ENCODE data around the gene CSRP2. TPM values are rescaled to one million over a fixed set of nuclear protein-coding genes. Genes with fewer than 3 reads are reported as not detected.
A peak's percentile ranks its signal among the peaks of the same experiment; 100 is the strongest.

Gene CSRP2
- total RNA-seq, 2 donors from 2014 or later, result 75.0 to 93.5 TPM

GRCh38 chr12:76836633-76837032, 42.2 kb downstream of the CSRP2 start:
- DNase-seq (ENCODE audit: low spot score), result no peak
- no peak for TF ChIP-seq CTCF (IDR thresholded peaks at IDR 0.05)
- H3K36me3 ChIP-seq, result peaks cover 4% of the 10 kb centered on the region
- H3K4me3 ChIP-seq, result no peak overlapping the region
- H3K27ac ChIP-seq, result no peak overlapping the region
- no peaks in the 10 kb centered on the region for H3K4me1 ChIP-seq (ENCODE audit: control insufficient read depth in 1 of 2, low read depth in 2 of 2)
- no peak for ATAC-seq (ENCODE audit: insufficient number of reproducible peaks, low FRiP score, low read depth)
- no peaks in the 10 kb centered on the region for H3K27me3 ChIP-seq (replicated peaks; ENCODE audit: insufficient read depth)
- no peaks in the 10 kb centered on the region for H3K9me3 ChIP-seq

- peaks cover 0 to 5% of the 10 kb centered on the region in 2 donors for H3K4me1 ChIP-seq (ENCODE audit: control insufficient read depth in 1 of 2, low read depth in 2 of 2)
- no peaks in the 10 kb centered on the region for H3K27me3 ChIP-seq (replicated peaks; ENCODE audit: insufficient read depth)
- H3K4me3 ChIP-seq, result no peak overlapping the region
- DNase-seq (ENCODE audit: low spot score) (no peak), ATAC-seq (ENCODE audit: insufficient number of reproducible peaks, low FRiP score, low read depth) (no peak)
- peaks cover 5% of the 10 kb centered on the region for H3K36me3 ChIP-seq
- no peaks in the 10 kb centered on the region for H3K9me3 ChIP-seq
- H3K27ac ChIP-seq, result no peak overlapping the region
- no peak for TF ChIP-seq CTCF (IDR thresholded peaks at IDR 0.05)
Observed at GRCh38 chr12:76830436-76830835, 48.4 kb downstream of the CSRP2 start.

- Histone ChIP-seq H3K27ac (no peak overlapping the region), H3K4me3 (no peak overlapping the region), H3K27me3 (replicated peaks; ENCODE audit: insufficient read depth) (no peaks in the 10 kb centered on the region), H3K36me3 (peaks cover 6% of the 10 kb centered on the region), H3K9me3 (no peaks in the 10 kb centered on the region), H3K4me1 (ENCODE audit: control insufficient read depth in 1 of 2, low read depth in 2 of 2) (no peaks in the 10 kb centered on the region)
- ATAC-seq (ENCODE audit: insufficient number of reproducible peaks, low FRiP score, low read depth) (no peak), DNase-seq (ENCODE audit: low spot score) (no peak)
- TF ChIP-seq CTCF (IDR thresholded peaks at IDR 0.05), result peak; percentile 39
Observed at GRCh38 chr12:76820888-76821482, 57.8 kb downstream of the CSRP2 start.

- H3K9me3 ChIP-seq, result no peaks in the 10 kb centered on the region
- H3K27me3 ChIP-seq (replicated peaks; ENCODE audit: insufficient read depth), result no peaks in the 10 kb centered on the region
- H3K27ac ChIP-seq, result no peak overlapping the region
- H3K36me3 ChIP-seq, result peaks cover 9% of the 10 kb centered on the region
- no peak overlapping the region for H3K4me3 ChIP-seq
- ATAC-seq (ENCODE audit: insufficient number of reproducible peaks, low FRiP score, low read depth), result no peak
- DNase-seq (ENCODE audit: low spot score), result no peak
- no peak for TF ChIP-seq CTCF (IDR thresholded peaks at IDR 0.05)
- no peaks in the 10 kb centered on the region for H3K4me1 ChIP-seq (ENCODE audit: control insufficient read depth in 1 of 2, low read depth in 2 of 2)
Observed at GRCh38 chr12:76813972-76814371, 64.8 kb downstream of the CSRP2 start.

- ATAC-seq (ENCODE audit: insufficient number of reproducible peaks, low FRiP score, low read depth), result no peak
- peaks cover 9% of the 10 kb centered on the region for H3K36me3 ChIP-seq
- DNase-seq (ENCODE audit: low spot score), result no peak
- H3K4me1 ChIP-seq (ENCODE audit: control insufficient read depth in 1 of 2, low read depth in 2 of 2), result no peaks in the 10 kb centered on the region
- no peaks in the 10 kb centered on the region for H3K27me3 ChIP-seq (replicated peaks; ENCODE audit: insufficient read depth)
- H3K9me3 ChIP-seq, result no peaks in the 10 kb centered on the region
- H3K27ac ChIP-seq, result no peak overlapping the region
- TF ChIP-seq CTCF (IDR thresholded peaks at IDR 0.05), result no peak
- no peak overlapping the region for H3K4me3 ChIP-seq
Observed at GRCh38 chr12:76813265-76813664, 65.6 kb downstream of the CSRP2 start.
